Mesothelial cell of epicardium (in vitro differentiated cells): ENCODE measurements around the gene C1orf87. TPM values are rescaled to one million over a fixed set of nuclear protein-coding genes. Genes with fewer than 3 reads are reported as not detected.

ENCODE experiments used
- DNase-seq, 2 experiments: peaks; one replicate each; pipeline ENCODE4 v3.0.0; 2021; ENCODE audit warnings: low spot score in 2 of 2; ENCODE audit not compliant: unreplicated experiment in 2 of 2
- H3K27ac Mint-ChIP-seq: 2 replicates; pipeline ENCODE4 v1.8.0; 2021; ENCODE audit warnings: mixed read lengths
- H3K27me3 Mint-ChIP-seq: 2 replicates; pipeline ENCODE4 v1.8.0; 2021; ENCODE audit warnings: low read depth, mixed read lengths
- H3K36me3 Mint-ChIP-seq: 2 replicates; pipeline ENCODE4 v1.8.0; 2021; ENCODE audit warnings: mixed read lengths
- H3K4me1 Mint-ChIP-seq: 2 replicates; pipeline ENCODE4 v1.8.0; 2021; ENCODE audit warnings: mixed read lengths
- H3K4me3 Mint-ChIP-seq: 2 replicates; pipeline ENCODE4 v1.8.0; 2021; ENCODE audit warnings: mild to moderate bottlenecking, moderate library complexity, mixed read lengths
- H3K9me3 Mint-ChIP-seq: 2 replicates; pipeline ENCODE4 v1.8.0; 2021; ENCODE audit warnings: mixed read lengths
- total RNA-seq: library from RNA; stranded (reverse); gene quantifications from 3 replicates; pipeline ENCODE4 v1.2.1, GENCODE V29; 2021
- TF ChIP-seq, protein P1 (sequence below): fragments of 200-600 bp; sonication (generic); IDR thresholded peaks from one replicate; pipeline ENCODE4 v1.5.0; 2021; ENCODE audit warnings: antibody characterized with exemption; ENCODE audit not compliant: unreplicated experiment

C1orf87 gene
- total RNA-seq, 1 donor from 2014 or later = not detected

DNA sequence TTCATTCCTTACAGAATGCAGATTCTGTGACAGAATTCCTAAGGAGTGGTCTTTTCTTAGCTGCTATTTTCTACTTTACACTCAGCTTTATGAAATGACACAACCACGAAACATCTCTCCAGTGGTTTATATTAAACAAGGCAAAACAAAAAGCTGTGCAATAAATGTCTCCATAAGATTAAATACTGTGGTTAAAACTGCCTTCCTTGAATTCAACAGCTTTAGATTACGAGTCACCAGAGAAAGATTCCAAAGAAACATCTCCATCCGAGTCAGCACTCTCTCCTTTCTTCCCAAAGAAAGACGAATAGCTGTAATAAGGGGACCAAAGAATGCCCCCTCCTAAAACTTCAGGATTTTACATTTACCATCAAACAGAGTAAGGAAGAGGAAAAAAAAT is 4.6 kb upstream of the C1orf87 start:
- Mint-ChIP-seq H3K9me3 (no peaks in the 10 kb centered on the region), H3K36me3 (no peaks in the 10 kb centered on the region), H3K27ac (peak overlapping the region; percentile 58), H3K4me3 (no peak overlapping the region), H3K4me1 (peaks cover 24% of the 10 kb centered on the region), H3K27me3 (peaks cover 44% of the 10 kb centered on the region)
- TF ChIP-seq, protein P1, sequence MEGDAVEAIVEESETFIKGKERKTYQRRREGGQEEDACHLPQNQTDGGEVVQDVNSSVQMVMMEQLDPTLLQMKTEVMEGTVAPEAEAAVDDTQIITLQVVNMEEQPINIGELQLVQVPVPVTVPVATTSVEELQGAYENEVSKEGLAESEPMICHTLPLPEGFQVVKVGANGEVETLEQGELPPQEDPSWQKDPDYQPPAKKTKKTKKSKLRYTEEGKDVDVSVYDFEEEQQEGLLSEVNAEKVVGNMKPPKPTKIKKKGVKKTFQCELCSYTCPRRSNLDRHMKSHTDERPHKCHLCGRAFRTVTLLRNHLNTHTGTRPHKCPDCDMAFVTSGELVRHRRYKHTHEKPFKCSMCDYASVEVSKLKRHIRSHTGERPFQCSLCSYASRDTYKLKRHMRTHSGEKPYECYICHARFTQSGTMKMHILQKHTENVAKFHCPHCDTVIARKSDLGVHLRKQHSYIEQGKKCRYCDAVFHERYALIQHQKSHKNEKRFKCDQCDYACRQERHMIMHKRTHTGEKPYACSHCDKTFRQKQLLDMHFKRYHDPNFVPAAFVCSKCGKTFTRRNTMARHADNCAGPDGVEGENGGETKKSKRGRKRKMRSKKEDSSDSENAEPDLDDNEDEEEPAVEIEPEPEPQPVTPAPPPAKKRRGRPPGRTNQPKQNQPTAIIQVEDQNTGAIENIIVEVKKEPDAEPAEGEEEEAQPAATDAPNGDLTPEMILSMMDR = no peak
- DNase-seq = no peak

DNA sequence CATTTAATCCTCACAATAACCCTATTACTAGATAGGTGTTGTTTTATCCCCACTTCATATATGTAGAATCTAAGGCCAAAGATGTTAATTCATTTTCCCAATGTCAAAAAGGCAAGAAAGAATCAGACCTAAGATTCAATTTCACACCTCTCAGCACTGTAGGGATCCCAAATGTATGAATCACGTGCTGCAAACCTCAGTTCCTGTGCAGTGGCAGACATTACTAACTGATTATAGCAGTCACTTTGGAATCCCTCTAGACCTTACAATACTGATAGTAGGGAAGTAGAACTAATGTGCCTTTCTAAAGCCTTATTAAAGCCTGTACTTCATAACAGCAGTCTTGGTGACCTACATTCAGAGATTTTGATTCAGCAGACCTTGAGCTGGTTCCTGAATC is 2.3 kb downstream of the C1orf87 start:
- TF ChIP-seq, protein P1 = no peak

DNA sequence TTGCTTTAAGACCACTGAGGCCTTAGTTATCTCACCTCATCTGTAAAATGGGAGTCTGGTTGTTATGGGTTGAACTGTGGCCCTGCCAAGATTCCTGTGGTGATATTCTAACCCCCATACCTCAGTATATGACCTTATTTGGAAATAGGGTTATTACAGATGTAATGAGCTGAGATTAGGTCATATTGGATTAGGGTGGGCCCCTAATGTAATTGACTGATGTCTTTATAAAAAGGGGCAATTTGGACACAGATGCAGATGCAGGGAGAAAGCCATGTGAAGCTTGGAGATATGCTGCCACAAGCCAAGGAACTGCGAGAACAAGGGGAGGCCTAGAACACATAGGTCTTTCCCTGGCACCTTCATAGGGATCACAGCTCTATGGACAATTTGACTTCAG is 3.9 kb downstream of the C1orf87 start:
- Mint-ChIP-seq H3K36me3 (no peaks in the 10 kb centered on the region), H3K9me3 (no peaks in the 10 kb centered on the region), H3K4me3 (no peak overlapping the region), H3K4me1 (peaks cover 15% of the 10 kb centered on the region), H3K27ac (no peak overlapping the region), H3K27me3 (peaks cover 39% of the 10 kb centered on the region)
- no peak for DNase-seq
- TF ChIP-seq, protein P1 = no peak

More for the DNA sequence above, 2.3 kb downstream of the C1orf87 start:
- no peak for DNase-seq
- H3K4me1 Mint-ChIP-seq = peaks cover 17% of the 10 kb centered on the region
- H3K27me3 Mint-ChIP-seq = peaks cover 55% of the 10 kb centered on the region
- H3K4me3 Mint-ChIP-seq = no peak overlapping the region
- no peaks in the 10 kb centered on the region for H3K36me3 Mint-ChIP-seq
- H3K9me3 Mint-ChIP-seq = no peaks in the 10 kb centered on the region
- no peak overlapping the region for H3K27ac Mint-ChIP-seq

DNA sequence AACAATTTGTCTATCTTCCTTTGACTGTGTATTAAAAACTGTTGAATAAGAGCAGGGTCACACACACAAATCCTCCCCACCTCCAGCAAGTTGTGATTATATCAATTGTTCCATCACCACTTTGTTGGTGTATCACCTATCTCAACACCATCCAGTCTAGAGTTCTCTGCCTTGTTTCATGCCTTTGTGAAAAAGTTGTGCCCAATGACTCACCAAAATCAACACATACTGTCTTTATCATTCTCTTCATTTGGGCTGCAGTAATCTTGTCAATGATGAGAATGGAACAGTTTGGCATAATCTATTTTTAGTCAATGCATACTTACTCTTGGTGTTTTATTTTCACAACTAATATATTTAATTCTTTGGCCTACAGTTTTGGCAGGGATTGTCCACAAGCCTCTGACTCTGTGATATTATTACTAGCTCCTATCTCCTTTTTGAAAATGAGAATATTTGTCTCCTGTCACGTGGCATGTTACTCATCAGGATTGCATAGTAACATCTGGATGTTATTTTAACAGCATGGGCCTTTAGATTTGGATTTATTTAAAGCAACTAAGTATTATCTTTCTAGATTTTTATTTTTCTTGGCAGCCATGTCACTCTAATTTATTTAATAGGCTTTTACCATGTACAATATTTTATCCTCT is 5.1 kb downstream of the C1orf87 start:
- H3K27ac Mint-ChIP-seq = no peak overlapping the region
- no peaks in the 10 kb centered on the region for H3K9me3 Mint-ChIP-seq
- H3K4me3 Mint-ChIP-seq = no peak overlapping the region
- H3K27me3 Mint-ChIP-seq = peaks cover 29% of the 10 kb centered on the region
- peaks cover 15% of the 10 kb centered on the region for H3K4me1 Mint-ChIP-seq
- no peak for DNase-seq
- TF ChIP-seq, protein P1 = no peak
- no peaks in the 10 kb centered on the region for H3K36me3 Mint-ChIP-seq

DNA sequence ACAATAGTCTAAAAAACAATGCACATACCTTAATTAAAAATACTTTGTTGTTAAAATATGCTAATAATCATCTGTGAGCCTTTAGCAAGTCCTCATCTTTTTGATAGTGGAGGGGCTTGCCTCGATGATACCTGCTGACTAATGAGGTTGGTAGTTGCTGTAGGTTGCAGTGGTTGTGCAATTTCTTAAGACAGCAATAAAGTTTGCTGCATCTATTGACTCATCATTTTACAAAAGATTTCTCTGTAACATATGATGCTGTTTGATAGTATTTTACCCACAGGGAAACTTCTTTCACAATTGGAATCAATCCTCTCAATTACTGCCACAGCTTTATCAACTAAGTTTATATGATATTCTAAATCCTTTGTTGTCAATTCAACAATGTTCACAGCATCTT is 7.6 kb downstream of the C1orf87 start:
- DNase-seq = no peak
- Mint-ChIP-seq H3K36me3 (no peaks in the 10 kb centered on the region), H3K4me3 (no peak overlapping the region), H3K27me3 (peaks cover 14% of the 10 kb centered on the region), H3K9me3 (no peaks in the 10 kb centered on the region), H3K4me1 (peaks cover 11% of the 10 kb centered on the region), H3K27ac (no peak overlapping the region)
- TF ChIP-seq, protein P1 = no peak
